ENCODE data around the gene BTBD16. TPM values are rescaled to one million over a fixed set of nuclear protein-coding genes. Genes with fewer than 3 reads are reported as not detected.

Gene BTBD16
- total RNA-seq, 1 donor from 2014 or later, result 1.3 TPM

GRCh38 chr10:122303271-122304053, 32.4 kb downstream of the BTBD16 start:
- H3K4me3 ChIP-seq (ENCODE audit: low read depth, low read length), result no peak overlapping the region
- no peak for TF ChIP-seq CTCF (conservative IDR thresholded peaks at IDR 0.05; ENCODE audit: low read depth, low read length)
- no peak for DNase-seq (ENCODE audit: low read depth)

DNA sequence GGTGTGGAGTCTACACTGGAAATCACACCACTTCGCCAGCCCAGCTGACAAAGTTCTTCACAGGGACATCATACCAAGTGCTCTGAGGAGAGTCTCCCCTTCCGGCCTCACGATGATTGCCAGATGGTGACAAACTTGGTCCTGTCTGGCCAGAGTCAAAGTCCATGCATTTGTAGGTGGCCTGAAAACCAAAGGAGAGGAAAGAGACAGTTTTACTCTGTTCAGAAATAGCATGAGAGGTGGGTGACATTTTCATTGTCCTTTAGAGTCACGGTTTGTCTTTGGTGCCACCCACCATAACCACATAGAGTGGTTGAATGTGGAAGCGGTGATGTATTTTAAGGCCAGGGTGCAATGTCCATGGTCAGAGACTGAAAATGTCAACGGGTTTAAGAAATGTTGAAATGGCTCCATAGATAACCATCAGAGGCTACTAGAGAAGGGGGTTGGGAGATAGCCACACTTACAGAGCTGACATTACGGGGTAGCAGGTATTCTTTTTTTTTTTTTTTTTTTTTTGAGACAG, 33.0 kb downstream of the BTBD16 start:
- DNase-seq (ENCODE audit: low read depth), result no peak
- TF ChIP-seq CTCF (conservative IDR thresholded peaks at IDR 0.05; ENCODE audit: low read depth, low read length), result no peak
- H3K4me3 ChIP-seq (ENCODE audit: low read depth, low read length), result no peak overlapping the region

DNA sequence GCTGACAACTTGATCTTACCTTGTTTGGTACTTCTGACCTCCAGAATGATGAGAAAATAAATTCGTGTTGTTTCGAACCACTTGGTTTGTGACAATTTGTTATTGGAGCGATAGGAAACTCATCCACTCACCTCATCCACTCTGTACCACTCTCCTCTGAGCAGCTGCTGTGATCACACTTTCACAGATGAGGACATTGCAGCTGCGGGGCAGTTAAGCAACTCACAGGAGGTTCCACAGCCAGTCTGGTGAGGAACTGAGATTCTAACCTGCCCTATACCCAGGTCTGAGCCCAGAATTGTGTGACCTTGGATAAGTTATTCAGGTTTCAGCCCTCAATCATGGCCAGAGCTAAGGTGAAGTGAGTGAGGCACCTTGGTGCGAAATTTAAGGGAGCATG, 35.2 kb downstream of the BTBD16 start:
- H3K4me3 ChIP-seq (ENCODE audit: low read depth, low read length), result no peak overlapping the region
- DNase-seq (ENCODE audit: low read depth), result no peak
- no peak for TF ChIP-seq CTCF (conservative IDR thresholded peaks at IDR 0.05; ENCODE audit: low read depth, low read length)

DNA sequence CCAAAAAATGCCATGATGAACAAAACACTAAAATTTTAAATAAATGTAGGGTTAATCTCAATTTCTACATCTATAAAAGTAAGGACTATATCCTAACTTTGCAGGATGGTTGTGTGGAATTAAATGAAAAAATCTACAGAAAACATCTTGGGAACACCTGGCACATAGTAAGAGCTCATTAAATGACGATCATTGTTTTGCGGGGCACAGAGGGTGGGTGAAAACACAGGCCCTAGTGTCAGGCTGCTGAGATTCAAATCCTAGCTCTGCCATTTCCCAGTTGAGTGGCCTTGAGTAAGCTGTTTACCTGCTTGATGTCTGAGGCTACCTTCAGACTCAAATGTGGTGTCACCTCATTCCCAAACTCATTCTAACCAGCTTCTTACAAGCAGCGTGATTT, 35.6 kb downstream of the BTBD16 start:
- no peak overlapping the region for H3K4me3 ChIP-seq (ENCODE audit: low read depth, low read length)
- no peak for DNase-seq (ENCODE audit: low read depth)
- TF ChIP-seq CTCF (conservative IDR thresholded peaks at IDR 0.05; ENCODE audit: low read depth, low read length), result no peak

DNA sequence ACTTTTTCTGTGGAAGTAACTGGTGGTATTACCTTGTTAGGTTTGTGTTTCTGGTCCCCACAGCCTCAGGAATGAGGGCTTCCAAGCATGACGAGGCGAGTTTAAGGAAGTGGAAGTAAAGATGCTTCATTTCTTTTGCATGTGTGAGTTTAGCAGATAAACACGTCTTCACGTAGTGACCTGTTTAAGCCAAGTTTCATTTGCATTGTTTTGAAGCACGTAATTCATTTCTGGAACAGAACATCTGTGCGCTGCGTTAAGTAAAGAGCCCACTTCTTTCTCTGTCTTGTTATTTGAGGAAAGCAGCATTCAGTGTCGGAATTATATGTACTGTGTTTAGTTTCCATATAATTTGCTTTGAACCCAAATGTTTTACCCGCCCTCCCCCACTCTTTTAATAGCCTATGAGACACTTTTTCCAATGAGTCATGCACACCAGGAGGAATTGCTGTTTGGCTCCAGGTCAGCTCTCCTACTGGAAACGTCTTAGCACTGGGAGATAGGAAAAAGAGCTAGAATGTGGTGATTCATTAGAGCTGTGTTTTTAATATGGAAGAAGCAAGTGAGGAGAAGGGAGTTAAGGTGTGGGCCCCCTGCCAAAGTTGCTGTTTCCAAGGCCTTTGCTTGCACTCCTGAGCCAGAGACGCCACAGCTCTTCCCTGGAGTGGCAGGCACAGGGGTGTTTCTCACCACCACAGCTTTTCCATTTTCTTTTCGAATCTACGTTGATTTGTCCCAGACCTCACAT, 36.7 kb downstream of the BTBD16 start:
- peak; percentile 99 for DNase-seq (ENCODE audit: low read depth)
- peak overlapping the region; percentile 33 for H3K4me3 ChIP-seq (ENCODE audit: low read depth, low read length)
- no peak for TF ChIP-seq CTCF (conservative IDR thresholded peaks at IDR 0.05; ENCODE audit: low read depth, low read length)

DNA sequence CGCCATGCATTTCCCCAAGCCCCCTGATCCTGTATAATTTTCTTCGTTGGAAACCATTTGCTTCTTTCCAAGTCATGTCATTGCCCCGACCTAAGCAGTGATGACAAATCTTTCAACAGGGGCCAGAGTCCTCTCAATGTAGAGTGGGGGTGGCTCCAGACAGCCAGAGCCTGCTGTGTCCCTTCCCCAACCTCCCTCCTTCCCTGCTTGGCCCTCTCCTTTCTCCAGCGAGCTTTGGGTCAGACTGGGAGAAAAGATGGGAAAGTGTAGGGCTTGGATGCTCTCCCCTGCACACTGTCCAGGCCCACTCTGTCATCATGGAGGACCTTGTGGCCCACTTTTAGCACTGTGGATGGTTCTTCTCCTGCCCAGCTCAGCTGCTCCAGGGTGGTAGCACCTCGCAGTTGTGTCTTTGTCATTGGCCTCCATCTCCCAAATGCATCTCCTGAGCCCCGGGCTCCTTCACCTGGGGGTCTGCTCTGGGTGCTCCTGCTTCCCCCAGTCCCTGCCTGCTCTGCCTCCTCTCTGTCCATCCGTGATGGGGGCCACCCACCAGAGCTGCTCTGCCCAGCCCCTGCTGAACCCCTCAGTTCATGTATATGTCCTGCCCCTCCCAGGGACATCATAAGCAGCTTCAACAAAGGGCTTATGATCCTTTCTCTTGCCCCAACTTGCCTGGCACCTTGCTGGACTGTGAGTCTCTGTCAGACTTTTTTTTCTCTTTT, 37.5 kb downstream of the BTBD16 start:
- H3K4me3 ChIP-seq (ENCODE audit: low read depth, low read length), result no peak overlapping the region
- DNase-seq (ENCODE audit: low read depth), result no peak
- no peak for TF ChIP-seq CTCF (conservative IDR thresholded peaks at IDR 0.05; ENCODE audit: low read depth, low read length)
